ENCODE measurements around the gene ARIH1. TPM values are rescaled to one million over a fixed set of nuclear protein-coding genes. Genes with fewer than 3 reads are reported as not detected.

ARIH1 gene
- total and polyA plus RNA-seq, 8 donors = 136 to 225 (median 191) TPM

GRCh38 chr15:72590427-72590826 lies 116.3 kb downstream of the ARIH1 start:
- DNase-seq = no peak

DNA sequence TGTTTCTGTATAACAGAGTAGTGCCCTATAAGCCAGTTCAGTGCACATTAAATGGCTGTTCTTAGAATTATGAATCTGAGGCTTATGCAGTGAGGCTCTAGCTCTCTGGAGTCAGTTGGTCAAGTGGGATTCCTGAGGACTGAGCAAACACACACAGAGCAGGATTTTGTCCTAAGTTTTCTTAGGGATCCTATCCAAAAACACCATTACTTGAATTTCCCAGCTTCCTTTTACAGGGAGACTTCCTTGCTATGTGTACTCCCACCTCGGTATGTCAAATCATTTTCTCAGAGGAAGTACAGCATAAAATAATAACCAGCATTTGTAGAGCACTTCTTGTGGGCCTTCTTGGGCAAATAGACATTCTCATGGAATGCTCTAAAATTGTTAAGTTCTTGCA lies 117.2 kb downstream of the ARIH1 start:
- ATAC-seq (peak; percentile 82), DNase-seq (peak in 1 of 4 donors; percentile 17)
- H3K36me3 ChIP-seq = peaks cover 0 to 4% of the 10 kb centered on the region in 2 donors
- H3K4me3 ChIP-seq = no peak overlapping the region
- no peaks in the 10 kb centered on the region for H3K4me1 ChIP-seq
- no peaks in the 10 kb centered on the region for H3K9me3 ChIP-seq
- intact Hi-C loops (cut with DNase I) = no loop called here
- TF ChIP-seq CTCF (IDR thresholded peaks at IDR 0.05) = no peak
- no peaks in the 10 kb centered on the region for H3K27me3 ChIP-seq
- H3K27ac ChIP-seq = no peak overlapping the region

More at GRCh38 chr15:72590427-72590826, 116.3 kb downstream of the ARIH1 start:
- no peaks in the 10 kb centered on the region for H3K4me1 ChIP-seq
- H3K4me3 ChIP-seq = no peak overlapping the region
- intact Hi-C loops (cut with DNase I) = no loop called here
- TF ChIP-seq CTCF (IDR thresholded peaks at IDR 0.05) = no peak
- H3K9me3 ChIP-seq = no peaks in the 10 kb centered on the region
- no peak for ATAC-seq
- no peaks in the 10 kb centered on the region for H3K27me3 ChIP-seq
- H3K36me3 ChIP-seq = peaks cover 0 to 13% of the 10 kb centered on the region in 2 donors
- no peak overlapping the region for H3K27ac ChIP-seq

DNA sequence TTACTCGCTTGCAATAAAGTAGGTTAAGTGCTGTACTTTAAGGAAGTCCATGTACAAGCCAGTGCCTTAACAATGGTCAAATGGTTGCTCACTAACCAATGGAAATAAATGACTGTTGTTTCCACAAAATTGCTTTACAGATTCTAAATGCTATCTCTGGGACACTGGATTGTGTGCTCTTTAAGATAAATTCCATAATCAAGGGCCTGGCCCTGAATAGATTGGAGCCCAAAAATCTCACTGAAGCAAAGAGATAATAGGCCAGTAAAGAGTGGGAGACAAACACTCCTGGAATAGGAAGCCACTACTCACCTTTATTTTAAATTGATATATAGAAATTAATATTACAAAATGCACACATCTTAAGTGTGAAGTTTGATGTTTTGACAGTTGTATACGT lies 118.0 kb downstream of the ARIH1 start:
- H3K27ac ChIP-seq = no peak overlapping the region
- H3K27me3 ChIP-seq = no peaks in the 10 kb centered on the region
- intact Hi-C loops (cut with DNase I) = no loop called here
- H3K4me3 ChIP-seq = no peak overlapping the region
- peak; percentile 7 for ATAC-seq
- no peaks in the 10 kb centered on the region for H3K4me1 ChIP-seq
- no peak for TF ChIP-seq CTCF (IDR thresholded peaks at IDR 0.05)
- DNase-seq = no peak
- no peaks in the 10 kb centered on the region for H3K36me3 ChIP-seq
- no peaks in the 10 kb centered on the region for H3K9me3 ChIP-seq

- DNase-seq = no peak
- no peak overlapping the region for H3K4me3 ChIP-seq
- H3K4me1 ChIP-seq = no peaks in the 10 kb centered on the region
- ATAC-seq = no peak
- no peaks in the 10 kb centered on the region for H3K9me3 ChIP-seq
- TF ChIP-seq CTCF (IDR thresholded peaks at IDR 0.05) = no peak
- intact Hi-C loops (cut with DNase I) = no loop called here
- H3K36me3 ChIP-seq = no peaks in the 10 kb centered on the region
- no peaks in the 10 kb centered on the region for H3K27me3 ChIP-seq
- H3K27ac ChIP-seq = no peak overlapping the region
These were observed 118.5 kb downstream of the ARIH1 start for GRCh38 chr15:72592676-72593075.

DNA sequence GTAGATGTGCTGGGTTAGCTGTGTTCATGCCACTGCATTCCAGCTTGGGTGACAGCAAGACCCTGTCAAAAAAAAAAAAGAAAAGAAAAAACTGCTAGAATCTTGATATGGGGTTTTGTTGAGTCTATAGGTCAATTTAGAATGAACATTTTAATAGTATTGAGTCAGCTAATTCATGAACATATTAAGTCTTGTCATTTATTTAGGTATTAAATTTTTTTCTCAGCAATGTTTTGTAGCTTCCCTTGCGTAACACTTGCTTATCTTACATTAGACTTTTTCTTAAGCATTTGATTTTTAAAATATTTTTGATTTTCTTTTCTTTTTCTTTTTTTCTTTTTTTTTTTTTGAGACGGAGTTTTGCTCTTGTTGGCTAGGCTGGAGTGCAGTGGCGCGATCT lies 119.7 kb downstream of the ARIH1 start:
- Histone ChIP-seq H3K36me3 (no peaks in the 10 kb centered on the region), H3K4me3 (no peak overlapping the region), H3K4me1 (no peaks in the 10 kb centered on the region), H3K9me3 (no peaks in the 10 kb centered on the region), H3K27ac (no peak overlapping the region), H3K27me3 (no peaks in the 10 kb centered on the region)
- DNase-seq (no peak), ATAC-seq (no peak)
- TF ChIP-seq CTCF (IDR thresholded peaks at IDR 0.05) = no peak
- intact Hi-C loops (cut with DNase I) = no loop called here

Measured in left lung (tissue), 10 donors.